Measurements from ENCODE around the gene SELENOM. TPM values are rescaled to one million over a fixed set of nuclear protein-coding genes. Genes with fewer than 3 reads are reported as not detected.

SELENOM gene, protein sequence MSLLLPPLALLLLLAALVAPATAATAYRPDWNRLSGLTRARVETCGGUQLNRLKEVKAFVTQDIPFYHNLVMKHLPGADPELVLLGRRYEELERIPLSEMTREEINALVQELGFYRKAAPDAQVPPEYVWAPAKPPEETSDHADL
- total RNA-seq = 287 and 373 TPM in 2 replicates

DNA sequence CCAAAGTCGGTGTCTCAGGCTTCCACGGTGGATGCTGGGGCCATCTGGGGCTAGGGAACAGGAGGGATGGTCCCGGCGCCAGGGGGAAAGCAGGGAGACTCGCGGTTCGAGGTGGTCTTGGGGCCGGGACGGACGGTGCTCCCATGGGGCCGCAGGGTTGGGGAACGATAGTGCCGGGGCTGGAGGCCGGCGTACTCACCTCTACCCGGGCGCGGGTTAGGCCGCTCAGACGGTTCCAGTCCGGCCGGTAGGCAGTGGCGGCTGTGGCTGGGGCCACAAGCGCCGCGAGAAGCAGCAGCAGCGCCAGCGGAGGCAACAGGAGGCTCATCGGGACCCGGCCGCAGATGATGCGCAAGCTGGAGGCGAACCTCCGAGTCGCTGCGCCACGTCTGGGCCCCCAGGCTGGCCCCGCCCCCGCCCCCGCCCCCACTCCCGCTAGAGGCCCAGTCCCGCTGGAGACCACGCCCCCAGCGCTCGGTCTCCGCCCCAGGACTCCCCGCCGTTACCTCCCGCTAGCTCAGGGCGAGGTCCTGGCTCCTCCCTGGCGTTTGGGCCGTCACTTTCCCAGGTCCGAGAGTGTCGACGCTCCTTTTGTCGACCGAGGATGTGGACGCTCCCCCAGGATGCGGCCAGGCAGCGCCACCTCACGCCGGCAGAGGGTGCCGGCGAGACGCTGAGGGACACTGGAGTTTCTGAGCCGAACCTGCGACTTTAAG lies at the start of gene SELENOM:
TSS of gene SELENOM (minus strand) at position 391 of the 716 bp plus-strand sequence. CDS start at position 328, 63 bp downstream.

DNA sequence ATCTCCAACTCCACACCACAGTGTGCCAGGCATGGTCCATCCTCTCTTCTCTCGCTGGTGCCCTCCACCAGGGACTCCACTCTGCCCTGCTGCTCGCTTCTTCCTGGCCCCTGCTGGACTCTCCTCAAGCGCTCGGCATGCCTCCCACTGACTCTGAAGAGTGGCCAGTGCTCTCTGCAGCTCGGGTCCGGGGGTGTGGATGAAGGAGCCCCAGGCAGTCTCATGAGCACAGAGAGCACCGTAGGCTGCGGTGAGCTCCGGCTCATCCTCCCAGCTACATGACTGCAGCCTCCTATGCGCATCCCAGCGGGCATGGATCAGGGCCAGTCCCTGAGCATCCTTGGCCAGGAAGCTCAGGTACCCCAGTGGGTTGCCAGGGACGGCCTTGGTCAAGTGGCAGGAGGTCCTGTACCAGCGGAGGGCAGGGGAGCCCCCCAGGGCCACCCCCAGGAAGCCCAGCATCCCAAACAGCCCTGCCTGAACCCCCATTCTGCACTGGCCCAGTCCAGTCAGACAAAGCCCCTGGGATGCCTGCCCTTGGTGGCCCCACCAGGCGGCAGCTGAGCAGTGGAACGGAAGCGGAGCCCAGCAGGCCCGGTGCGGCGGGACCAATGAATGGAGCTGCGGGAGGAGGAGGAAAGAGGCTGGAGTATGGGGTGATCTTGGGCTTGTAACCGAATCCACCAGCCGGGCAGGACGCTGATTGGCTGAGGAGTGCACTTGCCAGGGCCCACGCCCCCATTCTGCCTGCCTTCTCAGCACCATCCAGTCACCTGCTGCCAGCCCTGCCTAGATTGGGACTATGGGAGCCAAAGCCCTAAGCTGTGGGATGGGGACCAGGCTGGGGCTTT lies 32.7 kb upstream of the SELENOM start, which contains the start of gene PLA2G3:
TSS of gene PLA2G3 (minus strand) at position 643 of the 851 bp plus-strand sequence. CDS start at position 489, 154 bp downstream.

DNA sequence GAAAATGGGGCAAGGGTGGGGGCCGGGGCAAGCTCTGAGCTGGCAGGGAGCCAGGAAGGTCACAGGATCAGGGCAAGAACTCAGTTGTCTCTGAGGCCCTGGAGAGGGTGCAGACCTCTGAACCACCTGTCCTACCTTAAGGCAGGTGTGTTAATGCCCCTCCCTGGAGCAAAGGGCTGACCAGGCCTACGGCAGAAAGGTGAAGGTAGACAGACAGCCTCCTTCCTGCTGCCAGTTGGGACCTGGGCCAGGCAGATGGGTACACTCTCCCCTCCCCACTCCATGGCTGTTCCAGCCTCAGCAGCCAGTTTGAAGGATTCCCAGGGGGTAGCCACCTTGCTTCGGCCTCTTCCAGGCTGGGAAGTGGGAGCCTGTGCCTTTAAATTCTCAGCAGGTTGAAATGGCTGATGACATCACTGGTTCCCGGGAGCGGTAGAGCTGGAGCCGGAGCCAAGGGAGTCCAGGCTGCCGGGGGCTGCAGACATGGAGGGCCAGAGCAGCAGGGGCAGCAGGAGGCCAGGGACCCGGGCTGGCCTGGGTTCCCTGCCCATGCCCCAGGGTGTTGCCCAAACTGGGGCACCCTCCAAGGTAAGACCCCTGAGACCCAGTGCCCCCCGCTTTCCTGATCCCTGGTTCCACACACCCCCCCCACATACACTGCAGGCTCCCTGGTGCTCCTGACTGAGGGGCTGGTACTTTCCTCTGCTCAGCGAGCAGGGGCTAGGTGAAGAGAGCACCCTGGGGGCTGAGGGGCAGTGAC lies 15.3 kb upstream of the SELENOM start, which contains the start of gene INPP5J:
TSS of gene INPP5J (plus strand) at position 435 of the 760 bp plus-strand sequence. CDS start at position 484, 49 bp downstream.

DNA sequence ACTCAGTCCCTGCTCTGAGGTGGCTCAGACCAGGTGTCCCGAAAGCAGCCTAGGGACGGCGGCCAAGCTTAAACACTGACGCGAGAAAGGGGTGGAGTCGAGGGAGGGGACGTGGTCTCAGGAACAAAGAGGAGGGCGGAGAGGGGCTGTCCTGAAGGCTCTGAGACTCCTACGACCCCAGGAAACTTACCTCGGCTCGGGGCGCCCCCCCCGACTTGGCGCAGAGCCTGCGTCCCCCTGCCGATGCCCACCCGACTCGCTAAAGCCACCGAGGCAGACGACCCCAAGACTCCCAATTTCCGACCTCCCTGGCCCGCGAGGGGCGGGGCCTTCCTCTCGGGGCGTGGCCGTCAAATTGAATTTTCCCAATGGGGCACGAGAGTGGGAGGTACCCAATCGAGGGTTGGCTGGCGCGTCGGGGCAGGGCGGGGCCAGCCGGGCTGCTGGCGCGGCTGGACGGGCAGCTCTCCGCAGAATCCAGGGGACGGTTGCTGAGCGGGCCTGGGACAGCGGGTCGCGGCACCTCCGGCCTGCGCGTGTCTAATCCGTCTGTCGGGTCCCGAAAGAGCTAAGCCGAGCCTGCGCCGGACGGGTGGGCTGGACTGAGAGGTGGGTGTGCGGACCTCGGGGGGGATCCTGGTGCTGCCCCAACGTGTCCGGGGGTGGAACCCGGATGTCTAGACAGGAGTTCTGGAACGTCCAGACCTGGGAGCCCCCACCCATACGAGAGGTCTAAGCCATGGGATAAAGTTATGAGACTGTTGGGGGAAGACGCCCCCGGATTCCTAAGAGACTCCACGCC lies 26.3 kb downstream of the SELENOM start, which contains the start of gene SMTN:
TSS of gene SMTN (plus strand) at position 471 of the 802 bp plus-strand sequence. CDS start 1,941 bp downstream, outside the sequence.

Other genes with a start within 250 kb of the SELENOM start
- gene MORC2, start 138.8 kb downstream of the SELENOM start, total RNA-seq = 14.9 and 15.2 TPM in 2 replicates
- 41.9 and 87.7 TPM in 2 replicates for gene TUG1, start 138.3 kb downstream of the SELENOM start, total RNA-seq
- 66.8 and 143 TPM in 2 replicates for gene SMTN, start 26.2 kb downstream of the SELENOM start, total RNA-seq
- gene INPP5J, start 15.4 kb upstream of the SELENOM start, total RNA-seq = 0.52 and 1.8 TPM in 2 replicates
- gene PLA2G3, start 32.9 kb upstream of the SELENOM start, total RNA-seq = 0.08 and 2.3 TPM in 2 replicates
- gene RNF185, start 52.6 kb upstream of the SELENOM start, total RNA-seq = 23.7 and 30.1 TPM in 2 replicates
- gene LIMK2, start 104.7 kb upstream of the SELENOM start, total RNA-seq = 10.5 and 15.1 TPM in 2 replicates
- gene PIK3IP1, start 184.9 kb upstream of the SELENOM start, total RNA-seq = 20.8 and 22.3 TPM in 2 replicates
- gene PATZ1, start 238.8 kb upstream of the SELENOM start, total RNA-seq = 19.0 and 19.6 TPM in 2 replicates

Measured in epithelial cell of alveolus of lung (primary cell).